ENCODE measurements around the gene MRPL24.
A peak's percentile ranks its signal among the peaks of the same experiment; 100 is the strongest.

Gene MRPL24

DNA sequence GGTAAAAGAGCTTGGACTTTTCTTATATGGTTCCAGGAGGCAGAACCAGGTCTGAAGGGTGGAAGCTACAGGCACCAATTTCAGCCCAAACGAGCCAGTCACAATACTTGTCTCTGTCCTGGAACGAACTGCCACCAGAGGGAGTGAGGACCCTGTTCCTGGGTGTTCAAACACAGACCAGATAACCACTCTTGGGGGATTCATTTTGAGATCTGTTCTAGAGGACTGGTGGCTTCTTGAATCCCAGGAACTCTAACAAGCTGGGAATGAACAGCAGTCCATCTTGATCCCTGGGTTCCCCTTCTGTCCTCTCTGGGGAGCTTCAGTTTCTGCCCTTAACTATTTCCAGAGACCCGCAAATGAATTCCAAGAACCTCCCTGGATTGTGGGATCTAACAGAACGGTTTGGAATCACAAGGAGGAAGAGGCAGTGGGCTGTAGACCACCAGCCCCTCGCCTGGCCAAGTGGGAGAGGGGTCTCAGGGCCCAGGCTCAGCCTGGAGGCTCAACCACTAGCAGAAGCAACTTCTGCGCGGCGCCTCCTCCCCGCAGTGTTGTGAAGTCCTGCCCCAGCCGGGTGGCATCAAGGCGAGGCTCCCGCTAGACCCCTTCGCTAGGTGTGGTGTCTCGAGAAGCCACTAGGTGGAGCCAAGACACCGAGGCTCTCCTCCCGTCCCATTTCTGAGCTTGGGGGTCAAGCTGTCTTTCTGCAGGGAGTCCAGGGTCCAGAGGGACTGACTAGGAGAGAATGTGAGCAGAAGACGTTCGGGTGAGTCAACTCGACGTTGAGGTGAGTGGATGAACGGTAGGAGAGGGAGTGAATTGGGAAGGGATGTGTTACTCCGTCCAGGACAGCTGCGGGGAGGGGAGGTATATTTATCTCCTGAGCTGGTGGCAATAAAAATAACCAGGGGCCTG, 51.6 kb downstream of the MRPL24 start (continued):
- TF ChIP-seq ZNF692 (tag by site-specific recombination; IDR thresholded peaks at IDR 0.05) (peak; percentile 59; the same call in 1 of the 2 replicates), SP7 (tag by site-specific recombination; IDR thresholded peaks at IDR 0.05) (peak; percentile 57), PRDM1 (tag by site-specific recombination; IDR thresholded peaks at IDR 0.05) (no peak), BCL11A (tag by site-specific recombination; IDR thresholded peaks at IDR 0.05; ENCODE audit: low read depth) (peak; percentile 31; the same call in 1 of the 2 replicates), WT1 (tag by site-specific recombination; IDR thresholded peaks at IDR 0.05) (peak; percentile 69), ZNF48 (tag by site-specific recombination; IDR thresholded peaks at IDR 0.05) (no peak), ZNF488 (tag by site-specific recombination; IDR thresholded peaks at IDR 0.05) (no peak), GLIS2 (tag by site-specific recombination; IDR thresholded peaks at IDR 0.05) (peak; percentile 96), KLF8 (tag by site-specific recombination; IDR thresholded peaks at IDR 0.05) (peak; percentile 17; the same call in 1 of the 2 replicates), ZNF501 (tag by site-specific recombination; IDR thresholded peaks at IDR 0.05) (peak; percentile 64), ZNF433 (tag by site-specific recombination; IDR thresholded peaks at IDR 0.05; ENCODE audit: low read depth) (no peak), ZNF600 (tag by site-specific recombination; IDR thresholded peaks at IDR 0.05) (peak; percentile 11; the same call in 1 of the 2 replicates), ZNF324 (tag by site-specific recombination; IDR thresholded peaks at IDR 0.05) (peak; percentile 64), KLF17 (tag by site-specific recombination; IDR thresholded peaks at IDR 0.05) (peak; percentile 37; the same call in 1 of the 2 replicates)
- TF ChIP-seq, protein P1, sequence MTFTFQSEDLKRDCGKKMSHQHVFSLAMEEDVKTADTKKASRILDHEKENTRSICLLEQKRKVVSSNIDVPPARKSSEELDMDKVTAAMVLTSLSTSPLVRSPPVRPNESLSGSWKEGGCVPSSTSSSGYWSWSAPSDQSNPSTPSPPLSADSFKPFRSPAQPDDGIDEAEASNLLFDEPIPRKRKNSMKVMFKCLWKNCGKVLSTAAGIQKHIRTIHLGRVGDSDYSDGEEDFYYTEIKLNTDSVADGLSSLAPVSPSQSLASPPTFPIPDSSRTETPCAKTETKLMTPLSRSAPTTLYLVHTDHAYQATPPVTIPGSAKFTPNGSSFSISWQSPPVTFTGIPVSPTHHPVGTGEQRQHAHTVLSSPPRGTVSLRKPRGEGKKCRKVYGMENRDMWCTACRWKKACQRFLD (tag by site-specific recombination; IDR thresholded peaks at IDR 0.05): no peak
- TF ChIP-seq, protein P2, sequence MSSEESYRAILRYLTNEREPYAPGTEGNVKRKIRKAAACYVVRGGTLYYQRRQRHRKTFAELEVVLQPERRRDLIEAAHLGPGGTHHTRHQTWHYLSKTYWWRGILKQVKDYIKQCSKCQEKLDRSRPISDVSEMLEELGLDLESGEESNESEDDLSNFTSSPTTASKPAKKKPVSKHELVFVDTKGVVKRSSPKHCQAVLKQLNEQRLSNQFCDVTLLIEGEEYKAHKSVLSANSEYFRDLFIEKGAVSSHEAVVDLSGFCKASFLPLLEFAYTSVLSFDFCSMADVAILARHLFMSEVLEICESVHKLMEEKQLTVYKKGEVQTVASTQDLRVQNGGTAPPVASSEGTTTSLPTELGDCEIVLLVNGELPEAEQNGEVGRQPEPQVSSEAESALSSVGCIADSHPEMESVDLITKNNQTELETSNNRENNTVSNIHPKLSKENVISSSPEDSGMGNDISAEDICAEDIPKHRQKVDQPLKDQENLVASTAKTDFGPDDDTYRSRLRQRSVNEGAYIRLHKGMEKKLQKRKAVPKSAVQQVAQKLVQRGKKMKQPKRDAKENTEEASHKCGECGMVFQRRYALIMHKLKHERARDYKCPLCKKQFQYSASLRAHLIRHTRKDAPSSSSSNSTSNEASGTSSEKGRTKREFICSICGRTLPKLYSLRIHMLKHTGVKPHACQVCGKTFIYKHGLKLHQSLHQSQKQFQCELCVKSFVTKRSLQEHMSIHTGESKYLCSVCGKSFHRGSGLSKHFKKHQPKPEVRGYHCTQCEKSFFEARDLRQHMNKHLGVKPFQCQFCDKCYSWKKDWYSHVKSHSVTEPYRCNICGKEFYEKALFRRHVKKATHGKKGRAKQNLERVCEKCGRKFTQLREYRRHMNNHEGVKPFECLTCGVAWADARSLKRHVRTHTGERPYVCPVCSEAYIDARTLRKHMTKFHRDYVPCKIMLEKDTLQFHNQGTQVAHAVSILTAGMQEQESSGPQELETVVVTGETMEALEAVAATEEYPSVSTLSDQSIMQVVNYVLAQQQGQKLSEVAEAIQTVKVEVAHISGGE (tag by site-specific recombination; conservative IDR thresholded peaks at IDR 0.05; ENCODE audit: low read depth): no peak

All from HEK293 (cell line).